Measurements from ENCODE around the gene RAD23B.

- TF ChIP-seq, protein P1, sequence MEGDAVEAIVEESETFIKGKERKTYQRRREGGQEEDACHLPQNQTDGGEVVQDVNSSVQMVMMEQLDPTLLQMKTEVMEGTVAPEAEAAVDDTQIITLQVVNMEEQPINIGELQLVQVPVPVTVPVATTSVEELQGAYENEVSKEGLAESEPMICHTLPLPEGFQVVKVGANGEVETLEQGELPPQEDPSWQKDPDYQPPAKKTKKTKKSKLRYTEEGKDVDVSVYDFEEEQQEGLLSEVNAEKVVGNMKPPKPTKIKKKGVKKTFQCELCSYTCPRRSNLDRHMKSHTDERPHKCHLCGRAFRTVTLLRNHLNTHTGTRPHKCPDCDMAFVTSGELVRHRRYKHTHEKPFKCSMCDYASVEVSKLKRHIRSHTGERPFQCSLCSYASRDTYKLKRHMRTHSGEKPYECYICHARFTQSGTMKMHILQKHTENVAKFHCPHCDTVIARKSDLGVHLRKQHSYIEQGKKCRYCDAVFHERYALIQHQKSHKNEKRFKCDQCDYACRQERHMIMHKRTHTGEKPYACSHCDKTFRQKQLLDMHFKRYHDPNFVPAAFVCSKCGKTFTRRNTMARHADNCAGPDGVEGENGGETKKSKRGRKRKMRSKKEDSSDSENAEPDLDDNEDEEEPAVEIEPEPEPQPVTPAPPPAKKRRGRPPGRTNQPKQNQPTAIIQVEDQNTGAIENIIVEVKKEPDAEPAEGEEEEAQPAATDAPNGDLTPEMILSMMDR (IDR thresholded peaks at IDR 0.05; ENCODE audit: insufficient read depth, low read depth, low read length): no peak
- no peak for TF ChIP-seq EZH2 (IDR thresholded peaks at IDR 0.05; ENCODE audit: insufficient read depth, low read length)
These were observed at the start of gene RAD23B for GRCh38 chr9:107282759-107283622.
